PC-3 (cell line): ENCODE data around the gene DEPDC7.

Experiments
- EZH2 ChIP-seq: fragments of 300-600 bp; sonication (generic); IDR thresholded peaks from one replicate; pipeline ENCODE4 v1.6.1; 2017; ENCODE audit warnings: antibody characterized with exemption, mild to moderate bottlenecking, low read length; ENCODE audit not compliant: unreplicated experiment
- EZH2phosphoT487 ChIP-seq: fragments of 300-600 bp; sonication (generic); IDR thresholded peaks from 2 replicates; pipeline ENCODE4 v1.6.1; 2018; ENCODE audit warnings: mild to moderate bottlenecking, antibody characterized with exemption, low read length, borderline replicate concordance

- TF ChIP-seq EZH2phosphoT487 (no peak), EZH2 (no peak)
Observed at GRCh38 chr11:33033493-33033892, 17.8 kb downstream of the DEPDC7 start.
